DMS79 (cell line): ENCODE results near the gene UVSSA.

Experiments
- DNase-seq: peaks from one replicate; lab custom pipeline; 2025; lab: John Stamatoyannopoulos, UW

Gene UVSSA, protein sequence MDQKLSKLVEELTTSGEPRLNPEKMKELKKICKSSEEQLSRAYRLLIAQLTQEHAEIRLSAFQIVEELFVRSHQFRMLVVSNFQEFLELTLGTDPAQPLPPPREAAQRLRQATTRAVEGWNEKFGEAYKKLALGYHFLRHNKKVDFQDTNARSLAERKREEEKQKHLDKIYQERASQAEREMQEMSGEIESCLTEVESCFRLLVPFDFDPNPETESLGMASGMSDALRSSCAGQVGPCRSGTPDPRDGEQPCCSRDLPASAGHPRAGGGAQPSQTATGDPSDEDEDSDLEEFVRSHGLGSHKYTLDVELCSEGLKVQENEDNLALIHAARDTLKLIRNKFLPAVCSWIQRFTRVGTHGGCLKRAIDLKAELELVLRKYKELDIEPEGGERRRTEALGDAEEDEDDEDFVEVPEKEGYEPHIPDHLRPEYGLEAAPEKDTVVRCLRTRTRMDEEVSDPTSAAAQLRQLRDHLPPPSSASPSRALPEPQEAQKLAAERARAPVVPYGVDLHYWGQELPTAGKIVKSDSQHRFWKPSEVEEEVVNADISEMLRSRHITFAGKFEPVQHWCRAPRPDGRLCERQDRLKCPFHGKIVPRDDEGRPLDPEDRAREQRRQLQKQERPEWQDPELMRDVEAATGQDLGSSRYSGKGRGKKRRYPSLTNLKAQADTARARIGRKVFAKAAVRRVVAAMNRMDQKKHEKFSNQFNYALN

DNA sequence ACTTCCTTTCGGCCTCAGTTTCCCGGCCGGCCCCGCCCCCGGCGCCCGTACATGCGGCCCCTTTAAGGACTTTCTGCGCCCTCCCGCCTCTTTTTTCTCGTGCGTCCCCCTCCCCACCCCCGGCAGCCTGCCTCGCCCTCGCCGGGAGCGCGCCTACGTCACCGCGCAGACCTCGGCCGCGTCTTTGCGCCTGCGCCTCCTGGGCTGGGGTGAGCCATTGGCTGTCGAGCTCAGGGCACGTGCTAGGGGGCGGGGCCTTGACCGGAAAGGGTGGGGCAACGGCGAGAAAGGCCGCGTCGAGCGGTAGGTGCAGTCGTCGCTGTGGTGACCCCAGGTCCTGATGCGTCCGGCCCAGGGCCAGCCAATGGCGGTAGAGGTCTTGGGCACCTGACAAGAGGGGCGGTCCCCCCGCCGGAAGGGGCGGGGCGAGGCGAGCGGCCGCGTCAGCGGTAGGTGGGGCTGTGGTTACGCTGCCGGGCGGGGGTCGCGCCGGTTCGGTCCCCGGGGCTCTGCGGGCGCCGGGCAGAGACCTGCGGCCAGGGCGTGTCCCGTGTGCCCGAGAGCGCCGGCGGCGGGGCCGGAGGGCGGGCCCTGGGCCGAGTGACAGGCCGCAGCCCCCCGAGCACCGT, at the start of gene UVSSA:
UVSSA (plus strand) TSS at position 428 of the 629 bp plus-strand sequence. CDS start 884 bp downstream, outside the sequence.
- DNase-seq = peak; percentile 90

DNA sequence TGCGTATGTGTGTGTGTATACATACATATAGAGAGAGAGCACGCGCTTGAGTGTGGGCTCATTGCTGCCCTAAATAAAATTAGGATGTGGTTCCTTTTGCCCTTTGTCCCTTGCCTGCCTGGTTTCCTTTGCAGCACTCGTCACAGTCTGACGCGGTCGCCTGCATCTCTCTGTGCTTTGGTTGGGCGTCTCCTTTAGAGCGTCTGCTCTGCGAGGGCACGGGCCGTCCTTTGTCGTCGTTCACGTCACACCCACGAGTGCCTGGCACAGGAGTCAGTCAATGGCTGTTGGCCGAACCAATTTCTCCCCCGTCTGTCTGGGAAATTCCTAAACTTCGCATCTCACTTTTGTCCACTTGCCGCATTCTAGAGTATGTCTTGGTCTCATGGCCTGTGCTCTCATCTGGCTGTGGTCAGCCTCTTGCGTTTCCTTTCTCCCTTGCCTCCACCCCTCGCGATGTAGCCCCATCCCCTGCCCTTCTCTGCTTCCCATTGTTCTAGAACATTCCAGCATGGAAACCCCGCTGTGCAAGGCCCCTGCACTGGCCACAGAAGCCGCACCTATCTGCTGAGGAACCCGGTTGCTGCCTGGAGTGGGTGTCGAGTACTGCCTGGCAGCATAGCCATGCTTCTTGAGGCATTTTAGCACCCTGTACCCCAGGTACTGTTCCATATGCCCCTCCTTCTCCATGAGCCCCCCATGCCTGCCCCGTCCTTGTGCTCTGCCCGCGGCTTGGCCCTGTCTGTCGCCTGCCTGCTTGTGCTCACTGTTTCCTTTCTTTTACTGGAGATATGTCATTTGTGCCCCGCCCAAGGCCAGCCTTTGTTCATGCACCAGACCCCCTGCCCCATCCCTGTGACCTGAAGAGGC, 49.3 kb upstream of the UVSSA start:
- DNase-seq = no peak

DNA sequence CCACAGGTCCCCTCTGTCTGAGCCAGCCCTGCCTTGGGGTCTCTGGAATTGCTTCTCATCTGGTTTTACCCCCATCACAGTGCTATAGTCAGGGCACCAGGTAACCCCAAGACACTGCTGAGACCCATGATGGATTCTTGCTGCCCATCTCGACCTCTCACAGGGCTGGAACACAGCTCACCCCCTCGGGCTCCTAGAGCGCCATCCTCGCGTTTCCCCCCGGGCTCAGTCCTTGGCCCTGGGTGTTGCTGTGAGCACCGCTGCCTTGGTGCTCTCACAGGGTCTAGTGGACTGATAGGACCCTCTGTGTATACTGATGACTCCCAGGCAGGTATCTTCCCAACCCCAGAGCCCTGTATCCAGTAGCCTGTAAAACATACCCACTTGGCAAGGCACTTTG, 48.5 kb upstream of the UVSSA start:
- DNase-seq = no peak

DNA sequence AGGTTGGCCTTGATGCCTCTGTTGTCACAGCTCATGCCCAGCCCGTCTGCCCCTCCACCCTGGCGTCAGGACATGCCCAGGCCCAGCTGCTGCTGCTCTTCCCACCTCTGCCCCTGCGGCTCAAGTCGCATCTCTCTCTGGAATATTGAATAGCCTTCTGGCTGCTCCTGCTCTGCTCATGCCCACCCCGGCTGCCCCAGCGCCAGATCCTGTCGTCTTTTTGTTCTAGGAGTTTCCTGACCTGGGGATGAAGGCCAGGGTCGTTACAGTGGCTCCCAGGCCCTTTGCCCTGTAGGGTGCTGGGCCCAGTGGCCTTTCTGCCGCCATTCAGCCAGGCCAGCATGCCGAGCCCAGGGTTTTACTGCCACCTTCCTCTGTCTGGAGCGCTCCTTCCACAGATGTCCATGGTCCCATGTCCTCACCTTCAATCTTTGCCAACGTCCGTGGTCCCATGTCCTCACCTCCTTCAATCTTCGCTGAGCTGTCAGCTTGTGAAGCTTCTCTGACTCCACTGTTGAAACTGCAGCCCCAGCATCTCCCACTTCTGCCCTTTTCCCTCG, 47.6 kb upstream of the UVSSA start:
- no peak for DNase-seq

DNA sequence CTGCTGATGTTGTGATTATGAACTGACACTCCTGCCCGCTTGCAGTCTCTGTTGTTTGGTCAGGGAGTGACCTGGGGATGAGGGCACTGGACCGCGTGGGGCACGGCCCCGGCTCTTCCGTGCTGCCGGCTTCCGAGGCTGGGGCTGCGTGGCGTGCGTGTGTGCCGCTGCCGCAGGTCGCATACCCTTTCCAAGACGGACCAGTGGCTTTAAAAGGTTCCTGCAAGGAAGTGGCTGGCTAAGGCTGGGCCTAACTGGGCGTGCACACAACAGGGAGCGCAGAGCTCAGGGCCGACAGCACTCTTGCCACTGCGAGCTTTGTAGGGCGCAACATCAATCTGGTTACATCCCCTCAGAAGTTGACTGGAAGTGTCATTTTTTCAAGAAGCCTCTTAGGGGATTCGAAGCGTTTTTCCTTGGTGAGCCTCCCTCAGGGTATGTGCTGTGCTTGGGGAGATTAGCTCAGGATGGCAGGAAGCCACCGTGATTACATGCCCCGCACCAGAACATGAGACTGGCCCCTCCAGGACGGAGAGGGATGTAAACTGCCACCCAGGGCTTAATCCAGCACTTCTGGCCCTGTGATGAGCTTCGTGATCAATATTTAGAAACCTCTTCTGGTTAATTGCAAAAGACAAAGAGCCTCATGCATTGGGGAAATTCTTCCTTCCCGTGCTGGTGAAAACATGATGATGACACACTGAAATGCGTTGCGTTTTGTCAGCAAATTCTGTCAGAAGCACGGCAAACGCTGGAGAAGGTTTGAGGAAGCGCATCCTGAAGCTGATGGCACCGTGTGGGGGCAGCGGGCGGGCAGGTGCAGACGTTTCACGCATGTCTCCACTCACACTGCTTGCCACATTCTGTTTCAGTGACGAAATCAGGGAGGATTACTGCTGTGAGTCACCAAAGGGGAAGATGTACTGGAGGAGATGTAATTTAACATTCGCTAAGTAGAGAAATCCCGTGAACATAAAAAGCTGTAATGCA, 46.2 kb upstream of the UVSSA start:
- no peak for DNase-seq

DNA sequence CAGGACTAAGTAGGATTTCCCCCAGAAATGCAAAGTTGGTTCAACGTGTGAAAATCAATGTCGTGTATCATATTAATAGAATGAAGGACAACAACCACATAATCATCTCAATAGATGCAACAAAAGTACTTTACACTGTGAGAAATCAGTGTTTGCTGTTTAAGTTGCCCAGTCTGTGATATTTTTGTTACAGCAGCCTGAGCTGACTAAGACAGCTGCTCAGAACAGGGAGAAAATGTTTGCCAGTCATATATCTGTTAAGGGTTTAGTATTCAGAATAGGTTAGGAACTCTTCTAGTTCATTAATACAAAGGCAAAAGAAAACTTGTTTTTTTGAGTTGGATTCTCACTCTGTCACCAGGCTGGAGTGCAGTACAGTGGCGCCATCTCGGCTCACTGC, 44.8 kb upstream of the UVSSA start:
- DNase-seq = no peak

DNA sequence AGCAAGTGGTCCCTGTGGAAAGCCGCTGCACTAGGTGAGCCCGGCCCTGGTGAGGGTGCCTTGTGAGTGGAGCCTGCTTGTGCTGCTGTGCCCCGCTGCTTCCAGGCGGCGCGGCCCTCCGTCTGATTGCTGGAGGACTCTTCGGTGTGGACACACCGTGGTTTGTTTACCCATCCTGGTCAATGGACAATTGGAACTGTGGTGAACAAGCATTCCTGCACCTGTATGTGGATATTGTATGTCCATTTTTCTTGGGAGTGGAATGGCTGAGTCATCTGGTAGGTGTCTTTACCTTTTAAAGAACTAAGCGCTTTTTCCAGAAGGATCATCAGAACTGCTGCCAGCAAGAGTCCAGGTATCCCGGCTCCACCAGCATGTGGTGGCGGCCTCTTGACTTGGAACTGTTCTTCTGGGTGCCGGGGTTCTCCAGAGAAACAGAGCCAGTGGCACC, 41.7 kb upstream of the UVSSA start:
- DNase-seq = no peak

DNA sequence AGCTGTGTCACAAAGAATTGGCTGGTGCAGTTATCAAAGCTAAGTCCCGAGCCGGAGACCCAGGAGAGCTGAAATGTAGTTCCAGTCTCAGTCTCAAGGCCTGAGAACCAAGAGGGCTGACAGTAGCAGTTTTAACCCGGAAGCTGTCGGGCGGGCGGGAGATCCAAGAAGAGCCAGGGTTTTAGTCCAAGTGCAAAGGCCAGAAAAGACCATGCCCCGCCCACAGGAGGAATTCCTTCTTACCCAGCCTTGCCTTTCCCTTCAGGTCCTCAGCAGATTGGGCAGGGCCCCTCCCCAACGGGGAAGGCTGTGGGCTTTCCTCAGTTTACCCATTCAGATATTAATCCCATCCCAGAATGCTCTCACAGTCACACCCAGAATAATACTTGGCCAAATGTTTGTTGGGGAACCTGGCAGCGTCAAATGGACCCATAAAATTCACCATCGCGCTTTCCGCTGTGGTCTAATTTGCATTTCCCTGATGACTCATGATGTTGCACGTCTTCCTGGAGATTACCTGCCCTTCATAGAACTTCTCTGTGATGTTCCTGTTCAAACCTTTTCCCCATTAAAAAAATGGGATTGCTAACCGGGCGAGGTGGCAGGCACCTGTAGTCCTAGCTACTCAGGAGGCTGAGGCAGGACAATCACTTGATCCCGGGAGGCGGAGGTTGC, 41.1 kb upstream of the UVSSA start:
- no peak for DNase-seq

DNA sequence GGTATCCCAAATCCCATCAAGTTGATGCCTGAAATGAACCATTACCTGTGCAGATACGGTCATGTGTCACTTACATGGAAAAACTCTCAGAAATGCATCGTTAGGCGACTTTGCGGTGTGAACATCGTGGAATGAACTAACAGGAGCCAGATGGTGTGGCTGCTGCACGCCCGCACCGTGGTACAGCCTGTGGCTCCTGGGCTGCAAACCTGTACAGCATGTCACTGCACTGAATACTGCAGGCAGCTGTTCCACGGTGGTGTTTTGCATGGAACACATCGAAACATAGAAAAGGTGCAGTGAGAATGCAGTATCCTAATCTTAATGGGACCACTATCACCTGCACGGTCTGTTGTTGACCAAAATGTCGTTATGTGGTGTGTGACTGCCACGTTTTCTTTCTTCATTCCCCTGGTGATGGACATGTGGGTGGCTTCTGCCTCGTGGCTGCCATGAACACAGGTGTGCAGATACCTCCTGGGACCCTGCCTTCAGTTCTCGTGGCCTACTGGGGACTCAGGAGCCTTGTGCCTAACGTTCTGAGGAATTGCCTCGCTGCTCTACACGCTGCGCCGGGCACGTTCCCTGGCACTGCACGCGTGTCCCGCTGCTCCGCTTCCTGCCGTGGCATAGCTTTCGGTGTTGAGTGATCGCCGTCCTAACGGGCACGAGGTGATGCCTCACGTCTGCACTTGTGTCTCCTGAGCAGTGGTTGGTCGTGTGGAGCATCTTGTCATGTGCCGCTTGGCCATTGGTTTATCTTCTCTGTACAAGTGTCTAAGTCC, 38.9 kb upstream of the UVSSA start:
- DNase-seq = no peak

DNA sequence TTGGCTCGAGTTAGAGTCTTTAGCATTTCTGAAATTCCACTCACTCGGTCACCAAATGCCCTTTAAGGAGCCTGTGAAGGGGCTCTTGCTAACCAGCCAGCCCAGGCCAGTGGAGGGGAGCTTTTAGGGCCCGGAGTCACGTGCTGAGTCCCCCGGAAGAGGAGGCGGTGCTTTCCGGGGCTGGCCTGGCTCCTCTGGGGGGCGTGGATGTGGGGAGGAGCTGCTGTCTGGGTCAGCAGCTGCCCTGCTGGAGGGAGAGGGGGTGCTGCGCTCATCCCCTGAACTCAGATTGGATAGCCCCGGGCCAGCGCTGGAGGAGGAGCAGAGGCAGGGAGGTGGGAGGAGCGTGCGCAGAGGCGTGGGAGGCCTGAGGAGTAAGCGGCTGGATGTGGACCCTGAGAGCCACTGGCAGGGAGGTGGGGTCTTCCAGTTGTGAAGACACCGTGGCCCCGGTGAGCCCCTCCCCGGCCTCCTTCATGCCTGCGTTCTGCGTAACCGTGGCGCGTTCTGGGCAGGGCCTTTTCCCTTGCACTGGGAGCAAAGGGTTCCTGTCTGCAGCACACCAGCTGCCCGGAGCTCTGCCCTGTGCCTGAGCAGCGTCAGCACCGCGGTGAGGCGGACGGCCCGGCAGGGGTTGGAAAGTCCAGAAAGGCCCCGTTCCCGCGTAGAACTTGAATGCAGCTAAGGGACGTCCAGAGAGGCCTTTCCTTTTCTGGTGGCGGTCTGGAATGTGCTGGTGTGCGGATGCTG, 37.6 kb upstream of the UVSSA start:
- DNase-seq = no peak

DNA sequence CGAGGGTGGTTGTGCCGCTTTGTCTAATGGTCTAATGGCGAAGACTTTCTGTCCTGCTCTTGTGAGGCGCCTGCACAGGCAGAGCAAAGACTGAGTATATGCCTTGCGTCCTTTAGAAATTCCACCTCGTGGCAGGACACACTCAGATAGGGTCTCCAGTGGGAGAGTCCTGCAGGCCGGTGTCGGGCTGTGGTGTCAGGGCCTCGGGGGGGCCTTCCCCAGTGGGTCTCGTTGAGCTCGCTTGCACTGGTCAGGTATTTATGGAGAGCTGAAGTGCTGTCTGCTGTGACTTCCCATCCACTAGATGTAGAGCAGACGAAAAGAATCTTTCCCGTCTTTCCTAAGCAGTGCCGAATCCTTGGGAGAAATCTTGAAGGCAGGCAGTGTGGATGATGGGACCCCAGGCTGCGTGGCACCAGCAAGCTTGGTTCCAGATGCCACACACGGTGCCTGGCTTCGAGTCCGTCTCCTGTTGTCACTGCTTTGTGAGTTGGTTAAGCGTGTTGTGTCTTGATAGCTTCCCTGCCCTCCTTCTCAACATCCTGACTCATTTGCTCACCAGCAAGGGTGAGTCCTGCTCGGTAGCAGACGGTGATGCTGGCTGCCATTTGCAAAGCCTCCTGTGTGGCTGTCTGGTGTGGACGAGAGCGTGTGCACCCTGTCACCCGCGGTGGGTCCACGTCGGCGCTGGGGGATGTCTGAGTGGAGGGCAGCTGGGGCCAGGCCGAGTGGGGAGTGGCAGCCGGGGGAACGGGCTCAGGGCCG, 36.8 kb upstream of the UVSSA start:
- no peak for DNase-seq

DNA sequence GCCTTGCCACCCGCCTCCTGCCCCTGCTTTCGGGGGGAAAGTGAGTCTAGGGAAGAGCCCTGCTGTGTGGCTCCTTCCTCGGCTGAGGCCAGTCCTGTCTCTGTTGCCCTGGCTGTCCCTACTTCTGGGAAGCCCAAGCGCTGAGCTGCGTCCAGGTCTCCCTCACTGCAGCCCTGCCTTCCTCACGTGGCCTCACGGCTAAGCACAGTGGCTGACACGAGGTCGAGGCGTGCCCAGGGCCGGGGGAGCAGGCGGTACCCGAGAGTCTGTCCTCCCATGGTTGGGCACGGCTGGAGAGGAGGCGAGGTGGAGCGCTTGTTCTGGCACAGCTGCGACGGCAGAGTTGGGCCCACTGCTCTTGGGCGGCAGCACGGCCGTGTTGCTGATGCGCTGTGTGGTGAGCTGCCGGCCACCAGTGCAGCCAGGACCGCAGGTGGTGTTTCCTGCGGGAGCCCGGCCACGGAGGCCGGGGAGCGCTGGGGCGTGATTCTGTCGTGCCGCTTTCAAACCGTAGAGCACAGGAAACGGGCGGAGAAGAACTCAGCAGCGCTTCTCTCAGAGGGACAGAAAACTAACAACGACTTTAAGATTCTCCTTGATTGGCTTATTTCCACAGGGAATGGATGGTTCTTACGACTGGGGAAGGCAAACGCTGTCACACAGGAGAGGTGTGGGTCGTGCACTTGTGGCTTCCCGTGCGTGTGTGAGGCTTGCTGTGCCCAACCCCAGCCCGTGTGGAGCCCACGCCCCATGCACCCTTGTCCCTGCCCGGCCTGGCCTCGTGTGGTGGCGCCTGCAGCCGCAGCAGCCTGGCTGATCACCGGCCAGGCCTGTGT, 36.0 kb upstream of the UVSSA start:
- DNase-seq = no peak

DNA sequence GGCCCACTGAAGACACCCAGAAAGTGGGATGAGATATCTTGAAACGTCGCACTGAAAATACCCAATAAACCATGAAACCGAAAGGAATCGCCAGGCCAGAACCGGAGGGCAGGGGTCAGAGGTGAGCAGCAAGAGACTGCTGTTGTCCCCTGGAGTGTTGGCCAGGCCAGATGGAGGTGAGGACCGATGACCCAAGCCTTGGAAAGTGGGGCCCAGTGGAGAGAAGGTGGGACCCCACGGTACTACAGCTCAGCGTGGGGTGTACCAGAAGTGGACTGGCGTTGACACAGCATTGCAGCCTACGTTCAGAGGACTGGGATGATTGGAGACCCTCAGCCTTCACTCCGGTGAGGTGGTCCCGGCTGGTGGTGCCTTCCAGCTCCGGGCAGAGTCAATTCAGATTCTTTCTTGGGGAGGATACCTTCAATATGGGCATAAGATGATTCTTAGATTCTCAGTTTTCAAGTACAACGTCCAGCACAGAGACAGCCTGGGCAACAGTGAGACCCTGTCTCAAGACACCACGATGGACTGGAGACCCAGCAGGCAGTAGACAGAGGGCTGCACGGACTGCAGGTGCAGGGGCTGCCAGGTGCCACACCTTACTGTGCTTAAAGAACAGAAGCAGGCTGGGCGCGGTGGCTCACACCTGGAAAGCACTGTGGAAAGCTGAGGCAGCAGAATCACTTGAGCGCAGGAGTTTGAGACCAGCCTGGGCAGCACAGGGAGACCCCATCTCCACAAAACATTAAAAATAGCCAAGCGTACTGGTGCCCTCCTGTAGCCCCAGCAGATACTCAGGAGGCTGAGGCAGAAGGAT, 34.0 kb upstream of the UVSSA start:
- no peak for DNase-seq

DNA sequence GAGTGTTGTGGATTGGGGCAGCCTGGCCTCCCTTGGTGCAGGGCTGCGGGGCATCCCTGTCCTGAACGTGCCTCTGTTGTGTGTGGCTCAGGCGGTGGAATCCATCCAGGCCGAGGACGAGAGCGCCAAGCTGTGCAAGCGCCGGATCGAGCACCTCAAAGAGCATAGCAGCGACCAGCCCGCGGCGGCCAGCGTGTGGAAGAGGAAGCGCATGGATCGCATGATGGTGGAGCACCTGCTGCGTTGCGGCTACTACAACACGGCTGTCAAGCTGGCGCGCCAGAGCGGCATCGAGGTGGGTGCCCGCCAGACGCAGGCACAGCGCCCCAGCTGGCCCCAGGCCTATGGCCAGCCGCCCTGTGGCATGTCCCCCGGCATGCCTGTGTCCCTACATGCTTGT, 31.7 kb upstream of the UVSSA start:
- no peak for DNase-seq

DNA sequence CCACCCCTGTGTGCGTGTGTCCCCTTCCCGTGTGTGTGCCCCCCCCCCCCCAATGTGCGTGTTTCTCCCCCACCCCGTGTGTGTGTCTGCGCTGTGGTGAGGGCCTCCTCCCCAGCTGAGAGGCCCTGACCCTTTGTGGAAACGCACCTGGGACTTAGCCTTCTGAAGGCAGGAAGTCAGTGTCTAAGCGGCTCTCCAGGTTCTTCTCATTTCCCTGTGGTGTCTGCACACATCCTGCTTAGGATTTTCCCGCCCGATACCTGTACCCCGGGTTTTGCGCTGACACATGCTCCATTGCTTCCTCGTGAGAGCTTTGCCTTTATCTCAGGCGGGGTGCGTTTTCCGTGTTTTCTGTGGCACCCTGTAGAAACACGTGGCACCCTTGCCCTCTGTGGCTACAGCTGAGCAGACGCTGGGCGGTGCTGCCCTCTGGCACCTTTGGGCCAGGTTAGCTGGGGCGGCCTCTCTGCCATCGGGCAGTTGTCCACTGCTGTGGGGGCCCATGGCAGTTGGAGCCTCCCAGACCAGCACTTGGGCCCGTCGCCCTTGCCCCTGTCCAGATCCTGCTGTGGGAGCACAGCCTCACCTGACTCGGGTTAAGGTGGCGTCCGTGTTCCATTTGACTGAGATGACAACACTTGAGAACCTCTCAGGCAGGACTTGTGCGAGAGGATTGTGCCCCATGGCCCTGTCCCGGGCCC, 31.0 kb upstream of the UVSSA start:
- DNase-seq = no peak
